Nucleus accumbens (tissue), 56 donors: Measurements from ENCODE around the gene GTPBP1.
A peak's percentile ranks its signal among the peaks of the same experiment; 100 is the strongest.

ENCODE experiments used
- DNase-seq, 56 donors: peaks; one replicate each; lab custom pipeline; 2025; lab: John Stamatoyannopoulos, UW

Gene GTPBP1

GRCh38 chr22:38724176-38724575 lies 18.4 kb downstream of the GTPBP1 start:
- DNase-seq: no peak

DNA sequence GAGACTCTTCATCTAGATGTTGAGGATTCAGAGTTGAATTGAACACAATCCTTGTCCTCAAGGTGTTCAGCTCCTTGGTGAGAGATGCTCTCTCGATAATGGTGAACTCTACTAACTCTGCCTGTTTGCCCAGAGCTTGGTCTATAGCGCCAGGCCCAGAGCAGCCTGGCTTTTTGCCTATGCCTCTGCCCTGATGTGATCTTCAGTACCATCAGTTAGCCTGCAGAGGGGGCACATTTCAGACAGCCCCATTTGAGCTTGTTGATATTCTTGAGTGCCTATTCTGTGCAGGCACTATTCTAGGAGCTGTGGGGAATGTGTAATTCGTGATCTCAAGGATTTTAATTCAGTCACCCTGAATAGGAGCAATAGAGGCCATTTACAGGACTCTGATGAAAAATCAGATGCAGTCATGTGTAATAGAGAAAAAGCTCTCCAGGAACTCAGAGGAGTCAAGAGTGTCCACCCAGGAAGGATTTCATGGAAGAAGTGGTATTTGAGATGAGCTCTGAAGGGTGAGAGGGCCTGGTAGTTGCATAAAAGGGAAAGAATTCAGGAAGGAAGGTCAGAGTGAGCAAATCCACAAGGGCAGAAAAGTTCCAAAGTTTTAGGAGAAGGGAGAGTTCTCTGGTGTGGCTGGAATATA lies 19.3 kb downstream of the GTPBP1 start:
- peak in 34 of 56 donors; percentile 13 to 72 (median 49) for DNase-seq

DNA sequence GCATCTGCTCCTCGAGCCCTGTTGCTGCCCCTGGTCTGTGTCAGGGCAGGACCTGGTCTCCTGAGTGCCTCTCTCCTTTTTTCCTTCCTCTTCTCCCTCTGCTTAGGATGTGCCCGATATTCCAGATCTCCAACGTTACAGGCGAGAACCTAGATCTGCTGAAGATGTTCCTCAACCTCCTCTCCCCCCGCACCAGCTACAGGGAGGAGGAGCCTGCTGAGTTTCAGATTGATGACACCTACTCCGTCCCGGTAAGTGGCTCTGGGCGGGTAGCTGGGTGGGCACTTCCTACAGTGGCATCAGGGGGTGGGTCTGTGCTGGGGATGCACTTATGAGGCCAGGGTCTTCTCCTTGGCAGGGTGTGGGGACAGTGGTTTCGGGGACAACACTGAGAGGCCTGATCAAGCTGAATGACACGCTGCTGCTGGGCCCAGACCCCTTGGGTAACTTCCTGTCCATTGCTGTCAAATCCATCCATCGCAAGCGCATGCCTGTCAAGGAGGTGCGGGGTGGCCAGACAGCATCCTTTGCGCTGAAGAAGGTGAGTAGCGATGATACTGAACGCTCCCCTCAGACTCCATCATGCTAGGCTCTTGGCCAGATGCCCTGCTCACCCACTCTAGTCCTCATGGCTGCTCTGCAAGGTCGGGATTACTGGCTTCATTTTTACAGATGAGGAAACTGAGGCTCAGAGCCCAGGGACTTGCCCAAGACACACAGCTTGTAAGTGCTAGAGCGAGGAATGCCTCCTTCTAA lies 20.3 kb downstream of the GTPBP1 start:
- no peak for DNase-seq

DNA sequence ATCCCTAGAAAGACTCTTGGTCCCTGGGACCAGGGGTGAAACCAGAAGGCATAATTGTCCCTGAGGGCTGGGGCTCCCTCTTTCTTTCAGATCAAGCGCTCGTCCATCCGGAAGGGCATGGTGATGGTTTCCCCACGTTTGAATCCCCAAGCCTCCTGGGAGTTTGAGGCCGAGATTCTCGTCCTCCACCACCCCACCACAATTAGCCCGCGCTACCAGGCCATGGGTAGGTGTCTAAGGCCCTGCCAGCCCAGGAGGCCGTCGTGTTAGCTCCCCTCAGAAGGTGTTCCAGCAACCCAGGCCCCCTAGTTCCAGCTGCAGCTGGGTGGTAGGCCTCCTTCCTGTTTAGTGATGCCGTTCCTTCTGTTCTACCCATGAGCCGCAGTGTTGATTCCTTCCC lies 21.4 kb downstream of the GTPBP1 start:
- DNase-seq: no peak

GRCh38 chr22:38727530-38728451 lies 22.0 kb downstream of the GTPBP1 start:
- DNase-seq: no peak

- DNase-seq: no peak
Observed at GRCh38 chr22:38728871-38729796, 23.4 kb downstream of the GTPBP1 start.

DNA sequence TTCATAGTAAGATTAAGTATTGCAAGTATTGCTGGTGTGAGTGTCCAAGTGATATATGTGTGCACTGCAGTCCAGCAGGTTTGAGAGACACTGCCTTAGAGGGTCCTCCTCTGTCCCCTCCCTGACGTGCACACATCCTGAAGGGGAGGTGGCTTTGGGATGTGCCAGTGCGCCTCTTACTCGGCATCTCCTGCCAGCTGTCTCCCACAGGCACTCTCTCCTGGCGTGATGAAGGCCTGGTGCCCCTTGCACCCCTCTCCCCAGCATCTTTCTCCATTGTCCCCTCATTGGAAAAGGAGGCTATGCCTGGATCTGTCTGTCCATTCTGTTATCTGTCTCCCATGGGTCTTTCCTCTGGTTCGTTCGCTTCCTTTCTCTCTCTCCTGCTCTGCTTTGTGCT lies 24.2 kb downstream of the GTPBP1 start:
- DNase-seq: no peak

GRCh38 chr22:38730411-38730871 lies 24.7 kb downstream of the GTPBP1 start:
- DNase-seq: no peak

DNA sequence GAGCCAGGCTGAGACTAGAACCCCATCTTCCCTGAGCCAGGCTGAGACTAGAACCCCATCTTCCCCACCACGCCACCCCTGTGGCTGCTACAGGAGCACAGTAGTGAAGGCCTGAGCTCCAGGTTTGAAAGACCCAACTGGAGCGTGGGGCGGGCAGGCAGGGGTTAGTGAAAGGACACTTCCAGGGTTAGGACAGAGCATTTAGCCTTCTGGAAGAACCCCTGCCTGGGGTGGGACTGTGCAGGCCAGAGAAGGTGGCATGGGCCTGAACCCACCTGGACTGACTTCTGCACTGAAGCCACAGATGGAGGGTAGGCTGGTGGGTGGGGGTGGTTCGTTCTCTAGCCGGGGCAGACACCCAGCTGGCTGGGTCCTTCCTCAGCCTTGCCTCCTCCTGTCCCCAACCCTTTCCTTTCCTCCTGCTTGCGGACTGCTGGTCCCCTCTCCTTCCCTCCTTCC lies 26.0 kb downstream of the GTPBP1 start:
- no peak for DNase-seq

DNA sequence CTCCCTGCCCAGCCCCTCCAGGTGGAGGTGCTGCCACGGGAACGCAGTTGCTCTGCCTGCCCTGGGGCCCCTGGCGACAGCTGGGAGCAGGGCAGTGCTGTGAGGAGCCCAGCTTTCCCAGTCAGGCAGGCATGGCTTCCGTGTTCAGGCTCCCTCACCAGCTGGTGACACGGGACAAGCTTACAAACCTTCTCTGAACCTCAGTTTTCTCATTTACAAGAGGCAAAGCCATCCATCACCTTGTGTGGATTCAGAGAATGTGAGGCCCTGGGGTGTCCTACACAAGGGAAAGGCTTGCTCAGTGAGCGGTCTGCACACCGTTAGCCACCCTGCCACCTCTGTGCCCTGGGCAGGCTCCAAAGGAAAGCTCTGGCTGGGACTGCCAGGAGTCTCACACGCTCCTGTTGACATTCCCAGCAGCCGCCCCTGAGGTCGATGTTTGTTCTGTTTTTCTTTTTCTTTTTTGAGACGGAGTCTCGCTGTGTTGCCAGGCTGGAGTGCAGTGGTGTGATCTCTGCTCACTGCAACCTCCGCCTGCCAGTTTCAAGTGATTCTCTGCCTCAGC lies 26.6 kb downstream of the GTPBP1 start:
- DNase-seq: peak in 8 of 56 donors; percentile 12 to 48 (median 36)

DNA sequence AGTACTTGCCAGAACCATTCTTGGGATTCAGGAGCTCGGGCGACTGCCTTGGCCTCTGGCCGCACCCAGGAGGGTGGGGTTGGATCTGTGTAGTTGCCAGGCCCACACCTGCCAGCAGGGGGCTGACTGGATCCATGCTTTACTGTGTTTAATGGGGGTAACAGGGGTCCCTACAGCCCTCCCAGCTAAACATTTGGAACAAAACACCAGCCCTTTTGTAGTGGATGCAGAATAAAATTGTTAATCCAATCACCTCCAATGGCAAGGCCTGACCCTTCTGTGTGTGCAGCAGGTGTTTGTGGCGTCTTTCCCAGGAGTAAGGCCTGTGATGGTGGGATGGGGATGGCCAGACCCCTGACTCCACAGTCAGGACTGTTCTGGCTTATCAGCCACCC lies 27.6 kb downstream of the GTPBP1 start:
- peak in 33 of 56 donors; percentile 15 to 84 (median 58) for DNase-seq

GRCh38 chr22:38733724-38734381 lies 28.1 kb downstream of the GTPBP1 start:
- DNase-seq: peak in 54 of 56 donors; percentile 51 to 95 (median 84)

DNA sequence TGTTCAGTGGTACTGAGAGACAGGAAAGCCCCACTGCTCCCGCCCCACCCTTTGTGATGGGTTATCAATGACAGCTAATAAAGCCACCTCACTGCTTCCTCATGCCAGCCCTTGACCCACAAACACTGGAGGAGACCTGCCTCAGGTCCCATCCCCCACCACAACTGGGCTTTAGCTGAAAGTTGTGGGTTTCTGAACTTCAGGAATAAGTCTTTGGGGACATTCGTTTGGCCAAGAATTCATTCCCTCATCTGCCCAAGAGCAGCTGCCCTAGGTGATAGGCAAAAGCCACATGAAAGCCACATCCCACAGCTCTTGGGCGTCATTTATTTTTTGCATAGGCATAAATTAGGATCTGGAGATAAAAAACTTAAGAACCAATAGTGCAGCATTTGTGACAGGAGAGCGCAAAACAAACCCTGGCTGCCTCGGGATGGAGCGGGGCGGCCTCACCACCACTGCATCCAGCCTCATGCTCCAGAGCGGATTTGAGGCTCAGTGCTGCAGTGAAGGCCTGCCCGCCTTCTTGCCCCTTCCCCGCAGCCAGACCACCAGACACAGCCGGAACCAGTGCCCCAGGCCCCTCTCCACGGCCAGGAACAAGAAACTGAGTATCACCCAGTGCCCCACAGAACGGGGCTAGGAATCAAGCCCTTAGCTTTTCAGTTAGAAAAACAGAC lies 28.8 kb downstream of the GTPBP1 start:
- DNase-seq: peak in 2 of 56 donors; percentile 56

DNA sequence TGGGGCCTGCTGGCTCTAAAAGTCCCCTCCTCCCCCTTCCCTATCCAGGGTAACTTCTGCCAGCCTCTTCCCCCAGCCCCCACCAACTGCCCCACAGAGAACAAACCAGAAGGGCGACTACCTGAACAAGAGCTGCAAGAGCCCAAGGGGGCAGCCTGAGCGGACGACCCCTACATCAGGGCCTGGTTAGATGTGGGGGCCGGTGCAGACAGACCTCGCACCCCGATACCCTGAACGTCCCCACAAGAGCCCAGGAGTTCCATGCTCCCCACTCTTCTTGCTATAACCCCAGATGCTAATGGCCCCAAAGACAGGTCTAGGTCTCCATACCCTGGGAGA lies 29.4 kb downstream of the GTPBP1 start:
- DNase-seq: no peak

DNA sequence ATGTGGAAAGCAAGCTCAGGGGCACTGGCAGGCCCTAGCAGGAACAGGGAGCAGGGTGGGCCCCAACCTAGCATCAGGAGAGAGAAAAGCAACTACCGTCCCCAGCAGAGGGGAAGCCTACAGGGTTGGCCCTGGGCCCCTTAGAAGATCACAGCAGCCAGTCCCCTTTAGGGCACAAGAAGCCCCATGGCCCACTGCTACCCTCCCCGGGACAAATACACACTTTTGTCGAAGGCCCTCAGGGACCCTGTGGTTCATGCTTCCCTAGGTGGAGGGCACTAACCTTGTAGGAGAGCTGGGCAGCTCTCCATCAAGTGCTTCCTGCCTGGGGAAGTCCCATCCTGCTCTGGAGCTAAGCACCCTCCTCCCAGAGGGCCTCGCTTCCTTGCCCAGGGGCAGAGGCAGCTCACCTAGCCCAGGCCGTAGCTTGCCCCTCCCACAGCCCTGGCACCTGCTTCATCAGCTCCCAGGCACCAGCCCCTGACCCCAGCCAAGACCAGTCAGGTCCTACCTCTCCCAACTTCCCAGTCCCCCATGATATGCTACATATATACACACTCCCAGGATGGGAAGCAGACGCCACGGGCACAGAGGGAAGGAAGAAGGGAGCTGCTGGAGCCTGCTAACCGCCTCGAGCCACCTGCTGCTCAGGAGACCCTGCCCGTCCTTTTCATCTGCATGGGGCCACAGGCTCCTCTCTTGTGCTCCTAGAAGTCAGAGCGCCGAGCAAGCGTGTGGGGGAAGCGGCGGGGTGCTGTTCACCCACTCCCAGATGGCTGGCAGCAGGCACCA lies 29.9 kb downstream of the GTPBP1 start:
- DNase-seq: peak in 11 of 56 donors; percentile 17 to 61 (median 29)

- peak in 4 of 56 donors; percentile 25 to 59 (median 48) for DNase-seq
Observed at GRCh38 chr22:38736257-38736570, 30.5 kb downstream of the GTPBP1 start.

DNA sequence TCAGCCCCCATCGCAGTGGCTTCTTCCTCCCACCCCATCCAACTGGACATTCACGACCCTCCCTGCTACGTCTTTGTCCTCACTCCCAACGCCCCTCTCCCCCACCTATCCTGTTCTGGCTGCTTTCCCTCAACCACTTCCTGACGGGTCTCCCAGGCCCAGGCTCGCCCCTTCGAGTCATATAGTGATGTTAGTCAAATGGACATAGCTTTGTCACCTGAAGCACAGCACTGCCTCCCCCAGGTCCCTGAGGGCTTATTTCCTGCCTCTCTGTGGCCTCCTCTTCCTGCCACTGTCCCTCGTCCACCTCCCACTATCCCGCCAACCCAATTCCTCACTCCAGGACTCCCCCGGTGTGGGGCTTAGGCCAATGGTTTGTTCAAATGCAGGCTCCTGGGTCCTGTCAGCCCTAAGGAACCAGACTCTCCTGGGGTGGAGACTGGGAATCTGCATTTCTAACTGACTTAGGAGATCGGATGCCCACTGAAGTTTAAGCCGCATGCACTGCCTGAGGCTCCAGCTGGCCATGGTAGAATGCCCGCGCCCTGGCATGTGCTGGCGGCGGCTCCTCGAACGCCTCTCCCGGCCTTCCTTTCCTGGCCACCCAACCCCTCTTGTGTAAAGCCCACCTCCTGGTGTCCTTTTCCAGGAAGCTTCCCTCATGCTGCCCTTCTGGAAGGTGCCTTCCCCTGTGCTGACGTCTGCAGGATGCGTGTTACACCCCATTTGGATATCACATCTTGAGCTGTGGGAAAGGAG lies 31.7 kb downstream of the GTPBP1 start:
- DNase-seq: no peak
